ENCODE results near the gene SLC1A2.
A peak's percentile ranks its signal among the peaks of the same experiment; 100 is the strongest.

Gene SLC1A2

GRCh38 chr11:35308157-35308556 is 111.2 kb downstream of the SLC1A2 start:
- no peak for DNase-seq (ENCODE audit: extremely low read depth, insufficient read length)
- Histone ChIP-seq H3K36me3 (ENCODE audit: control insufficient read depth, insufficient read depth, low read length) (no peaks in the 10 kb centered on the region), H3K4me3 (replicated peaks; ENCODE audit: low read depth, low read length) (no peak overlapping the region), H3K27me3 (replicated peaks; ENCODE audit: control insufficient read depth, insufficient read depth, low read length) (no peaks in the 10 kb centered on the region)
- TF ChIP-seq, protein P1, sequence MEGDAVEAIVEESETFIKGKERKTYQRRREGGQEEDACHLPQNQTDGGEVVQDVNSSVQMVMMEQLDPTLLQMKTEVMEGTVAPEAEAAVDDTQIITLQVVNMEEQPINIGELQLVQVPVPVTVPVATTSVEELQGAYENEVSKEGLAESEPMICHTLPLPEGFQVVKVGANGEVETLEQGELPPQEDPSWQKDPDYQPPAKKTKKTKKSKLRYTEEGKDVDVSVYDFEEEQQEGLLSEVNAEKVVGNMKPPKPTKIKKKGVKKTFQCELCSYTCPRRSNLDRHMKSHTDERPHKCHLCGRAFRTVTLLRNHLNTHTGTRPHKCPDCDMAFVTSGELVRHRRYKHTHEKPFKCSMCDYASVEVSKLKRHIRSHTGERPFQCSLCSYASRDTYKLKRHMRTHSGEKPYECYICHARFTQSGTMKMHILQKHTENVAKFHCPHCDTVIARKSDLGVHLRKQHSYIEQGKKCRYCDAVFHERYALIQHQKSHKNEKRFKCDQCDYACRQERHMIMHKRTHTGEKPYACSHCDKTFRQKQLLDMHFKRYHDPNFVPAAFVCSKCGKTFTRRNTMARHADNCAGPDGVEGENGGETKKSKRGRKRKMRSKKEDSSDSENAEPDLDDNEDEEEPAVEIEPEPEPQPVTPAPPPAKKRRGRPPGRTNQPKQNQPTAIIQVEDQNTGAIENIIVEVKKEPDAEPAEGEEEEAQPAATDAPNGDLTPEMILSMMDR (IDR thresholded peaks at IDR 0.05; ENCODE audit: insufficient read depth, low read length, poor library complexity, severe bottlenecking) = no peak

- H3K36me3 ChIP-seq (ENCODE audit: control insufficient read depth, insufficient read depth, low read length) = no peaks in the 10 kb centered on the region
- H3K4me3 ChIP-seq (replicated peaks; ENCODE audit: low read depth, low read length) = no peak overlapping the region
- TF ChIP-seq, protein P1 (IDR thresholded peaks at IDR 0.05; ENCODE audit: insufficient read depth, low read length, poor library complexity, severe bottlenecking) = no peak
- DNase-seq (ENCODE audit: extremely low read depth, insufficient read length) = no peak
- no peaks in the 10 kb centered on the region for H3K27me3 ChIP-seq (replicated peaks; ENCODE audit: control insufficient read depth, insufficient read depth, low read length)
Measured at GRCh38 chr11:35307221-35307621, 112.1 kb downstream of the SLC1A2 start.

DNA sequence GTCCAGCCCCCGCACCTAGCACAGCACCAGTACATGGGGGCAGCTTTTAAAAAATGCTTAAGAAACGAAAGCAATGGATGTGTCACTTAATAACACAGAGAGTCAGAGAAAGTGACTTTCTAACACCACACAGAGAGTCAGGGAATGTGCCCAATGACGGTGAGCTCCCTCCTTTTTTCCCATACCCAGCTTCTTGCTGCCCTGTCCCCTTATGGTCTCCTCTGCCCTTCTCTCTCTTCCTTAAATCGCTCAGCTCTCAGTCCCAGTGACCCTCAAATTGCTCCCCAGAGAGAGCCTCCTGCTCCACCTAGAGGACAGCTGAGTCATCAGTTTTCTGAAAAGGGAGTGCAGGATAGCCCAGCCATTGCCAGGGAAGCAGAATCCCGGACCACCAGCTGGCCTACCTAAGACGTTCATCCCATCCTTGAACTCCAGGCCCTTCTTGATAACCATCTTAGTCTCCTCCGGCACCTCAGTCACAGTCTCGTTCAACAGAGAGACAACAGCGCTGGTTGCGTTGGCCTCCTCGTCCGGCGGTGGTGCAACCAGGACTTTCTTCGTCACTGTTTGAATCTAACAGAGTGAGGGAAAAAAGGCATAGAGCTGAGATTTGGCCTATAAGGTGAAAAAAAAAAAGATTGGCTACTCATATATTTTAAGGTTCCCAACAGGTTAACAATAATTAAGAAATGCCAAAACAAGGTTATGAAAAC is 113.5 kb downstream of the SLC1A2 start:
- no peak for DNase-seq (ENCODE audit: extremely low read depth, insufficient read length)
- Histone ChIP-seq H3K36me3 (ENCODE audit: control insufficient read depth, insufficient read depth, low read length) (no peaks in the 10 kb centered on the region), H3K27me3 (replicated peaks; ENCODE audit: control insufficient read depth, insufficient read depth, low read length) (no peaks in the 10 kb centered on the region), H3K4me3 (replicated peaks; ENCODE audit: low read depth, low read length) (no peak overlapping the region)
- TF ChIP-seq, protein P1 (IDR thresholded peaks at IDR 0.05; ENCODE audit: insufficient read depth, low read length, poor library complexity, severe bottlenecking) = peak; percentile 76

GRCh38 chr11:35304900-35305460 is 114.4 kb downstream of the SLC1A2 start:
- H3K4me3 ChIP-seq (replicated peaks; ENCODE audit: low read depth, low read length) = no peak overlapping the region

GRCh38 chr11:35304386-35304775 is 115.0 kb downstream of the SLC1A2 start:
- Histone ChIP-seq H3K36me3 (ENCODE audit: control insufficient read depth, insufficient read depth, low read length) (no peaks in the 10 kb centered on the region), H3K27me3 (replicated peaks; ENCODE audit: control insufficient read depth, insufficient read depth, low read length) (no peaks in the 10 kb centered on the region), H3K4me3 (replicated peaks; ENCODE audit: low read depth, low read length) (no peak overlapping the region)
- TF ChIP-seq, protein P1 (IDR thresholded peaks at IDR 0.05; ENCODE audit: insufficient read depth, low read length, poor library complexity, severe bottlenecking) = no peak
- no peak for DNase-seq (ENCODE audit: extremely low read depth, insufficient read length)

More at GRCh38 chr11:35304900-35305460, 114.4 kb downstream of the SLC1A2 start:
- H3K36me3 ChIP-seq (ENCODE audit: control insufficient read depth, insufficient read depth, low read length) = no peaks in the 10 kb centered on the region
- no peaks in the 10 kb centered on the region for H3K27me3 ChIP-seq (replicated peaks; ENCODE audit: control insufficient read depth, insufficient read depth, low read length)
- TF ChIP-seq, protein P1 (IDR thresholded peaks at IDR 0.05; ENCODE audit: insufficient read depth, low read length, poor library complexity, severe bottlenecking) = no peak
- no peak for DNase-seq (ENCODE audit: extremely low read depth, insufficient read length)
